Measurements from ENCODE around the gene BPIFB3.
"Not testable (repeated sequence)": the region's sequence is repeated elsewhere in the genome, so short reads cannot be mapped to it uniquely, and the experiment has no call there.

The BPIFB3 gene

GRCh38 chr20:33086052-33086722 is 32.5 kb downstream of the BPIFB3 start:
- DNase-seq (ENCODE audit: low spot score): no peak

GRCh38 chr20:33091147-33091546 is 37.4 kb downstream of the BPIFB3 start:
- no peak for DNase-seq (ENCODE audit: low spot score)

- DNase-seq (ENCODE audit: low spot score): no peak
Measured at GRCh38 chr20:33091693-33092092, 38.0 kb downstream of the BPIFB3 start.

- DNase-seq (ENCODE audit: low spot score): no peak
Measured at GRCh38 chr20:33092361-33092760, 38.7 kb downstream of the BPIFB3 start.

GRCh38 chr20:33093074-33093473 is 39.4 kb downstream of the BPIFB3 start:
- DNase-seq (ENCODE audit: low spot score): no peak

GRCh38 chr20:33093582-33093981 is 39.9 kb downstream of the BPIFB3 start:
- DNase-seq (ENCODE audit: low spot score): no peak

- DNase-seq (ENCODE audit: low spot score): no peak
Measured at GRCh38 chr20:33095249-33095648, 41.5 kb downstream of the BPIFB3 start.

- DNase-seq (ENCODE audit: low spot score): peak; percentile 42
Measured at GRCh38 chr20:33095902-33096584, 42.3 kb downstream of the BPIFB3 start.

- DNase-seq (ENCODE audit: low spot score): no peak
Measured at GRCh38 chr20:33097001-33097400, 43.3 kb downstream of the BPIFB3 start.

GRCh38 chr20:33099843-33100538 is 46.3 kb downstream of the BPIFB3 start:
- DNase-seq (ENCODE audit: low spot score): no peak

GRCh38 chr20:33103556-33103955 is 49.9 kb downstream of the BPIFB3 start:
- DNase-seq (ENCODE audit: low spot score): no peak

GRCh38 chr20:33104336-33104735 is 50.6 kb downstream of the BPIFB3 start:
- no peak for DNase-seq (ENCODE audit: low spot score)

GRCh38 chr20:33105316-33105924 is 51.7 kb downstream of the BPIFB3 start:
- no peak for DNase-seq (ENCODE audit: low spot score)

GRCh38 chr20:33106058-33106620 is 52.4 kb downstream of the BPIFB3 start:
- not testable (repeated sequence) for DNase-seq (ENCODE audit: low spot score)

GRCh38 chr20:33108661-33109060 is 55.0 kb downstream of the BPIFB3 start:
- no peak for DNase-seq (ENCODE audit: low spot score)

- no peak for DNase-seq (ENCODE audit: low spot score)
Measured at GRCh38 chr20:33110147-33110825, 56.6 kb downstream of the BPIFB3 start.

GRCh38 chr20:33111306-33111705 is 57.6 kb downstream of the BPIFB3 start:
- no peak for DNase-seq (ENCODE audit: low spot score)

- DNase-seq (ENCODE audit: low spot score): no peak
Measured at GRCh38 chr20:33112547-33113386, 59.1 kb downstream of the BPIFB3 start.

- no peak for DNase-seq (ENCODE audit: low spot score)
Measured at GRCh38 chr20:33113387-33113908, 59.7 kb downstream of the BPIFB3 start.

- not testable (repeated sequence) for DNase-seq (ENCODE audit: low spot score)
Measured at GRCh38 chr20:33115501-33115900, 61.8 kb downstream of the BPIFB3 start.

Measured in germinal center (tissue), 1 donor.